Right renal pelvis (tissue), 4 donors: Measurements from ENCODE around the gene TRIM39. TPM values are rescaled to one million over a fixed set of nuclear protein-coding genes. Genes with fewer than 3 reads are reported as not detected.
A peak's percentile ranks its signal among the peaks of the same experiment; 100 is the strongest.

ENCODE experiments used
- DNase-seq, 4 donors: peaks; one replicate each; pipeline ENCODE4 v3.0.0-alpha.2; 2013; ENCODE audit warnings: low read depth in 4 of 4, low spot score in 3 of 4, missing footprints in 1 of 4
- polyA plus RNA-seq, 4 donors: library from polyadenylated mRNA; unstranded; fragments of 120-200 nt; gene quantifications; one replicate each; pipeline ENCODE4 v1.2.1, GENCODE V29; 2013; ENCODE audit not compliant: insufficient read length in 4 of 4

The TRIM39 gene
- polyA plus RNA-seq, 4 donors = 13.1 to 14.1 (median 13.5) TPM

DNA sequence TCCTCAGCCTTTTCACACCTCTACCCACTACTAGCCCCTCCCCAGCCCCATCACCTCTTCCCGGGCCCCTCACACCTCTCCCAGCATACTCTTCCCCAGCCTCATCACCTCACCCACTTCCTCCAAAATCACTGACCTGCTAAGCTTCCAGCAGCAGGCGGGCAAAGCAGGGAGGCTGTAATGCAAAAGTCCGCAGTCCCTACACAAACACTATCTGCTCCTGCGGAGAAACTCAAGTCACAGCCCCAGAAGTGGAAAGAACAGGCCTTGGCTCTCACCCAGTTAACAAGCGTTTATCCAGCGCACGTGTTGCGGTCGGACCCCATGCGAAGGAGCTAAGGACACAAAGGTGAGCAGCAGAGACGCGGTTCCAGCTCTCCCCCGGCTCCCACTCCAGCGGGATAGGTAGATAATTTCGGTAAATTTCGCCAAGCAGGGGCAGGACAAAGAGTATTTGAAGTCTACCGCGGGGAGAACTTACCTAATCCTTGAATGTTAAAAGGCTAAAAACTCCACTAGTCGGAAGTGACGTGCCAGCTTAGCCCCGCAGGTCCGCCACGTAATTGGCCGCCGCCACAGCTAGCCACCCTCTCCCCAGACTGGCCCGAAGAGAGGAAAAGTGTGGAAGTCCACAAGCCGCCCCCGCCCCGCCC lies 728 bp upstream of the TRIM39 start:
- peak; percentile 40 to 77 (median 54) for DNase-seq

DNA sequence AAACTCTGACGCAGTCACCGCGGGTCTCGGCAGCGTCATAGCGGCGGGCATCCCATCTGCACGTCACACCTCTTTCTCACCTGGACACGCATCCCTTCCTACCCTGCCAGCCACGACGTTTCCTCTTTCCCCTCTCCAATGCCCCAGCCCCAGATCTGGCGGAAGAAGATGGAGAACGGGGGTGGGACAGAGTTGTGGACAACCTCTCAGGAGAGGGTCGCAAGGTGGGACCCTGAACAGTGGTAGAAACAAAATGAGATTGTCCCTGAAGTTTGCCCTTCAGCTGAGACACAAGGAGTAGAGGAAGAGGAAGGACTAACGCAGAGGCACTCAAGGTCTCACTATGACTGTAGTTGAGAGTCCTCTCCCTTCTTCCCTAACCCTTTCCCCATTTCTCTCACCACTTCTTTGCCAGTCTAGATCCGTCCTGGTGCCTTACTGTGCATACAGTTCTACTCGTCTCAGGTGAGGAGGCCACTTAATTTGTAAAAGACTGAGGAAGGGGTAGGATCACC lies 562 bp downstream of the TRIM39 start:
- DNase-seq = peak in 3 of 4 donors; percentile 13 to 57 (median 36)

DNA sequence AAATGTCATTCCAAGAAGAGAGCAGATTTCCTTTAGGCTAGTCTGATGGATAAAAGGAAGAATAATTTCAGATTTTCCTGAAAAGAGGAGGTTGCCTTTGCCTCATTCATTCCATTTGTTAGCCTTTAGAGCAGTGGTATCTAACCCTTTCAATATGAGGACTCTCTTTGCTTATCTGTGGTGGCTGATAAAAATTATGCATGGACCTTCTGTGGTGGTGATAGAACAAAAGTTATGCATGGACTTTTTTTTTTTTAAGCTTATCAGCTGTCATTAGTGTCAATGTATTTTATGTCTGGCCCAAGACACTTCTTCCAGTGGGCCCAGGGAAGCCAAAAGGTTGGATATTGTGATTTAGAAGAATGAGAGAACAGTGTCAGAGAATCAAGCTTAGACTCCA lies 1.7 kb downstream of the TRIM39 start:
- no peak for DNase-seq

DNA sequence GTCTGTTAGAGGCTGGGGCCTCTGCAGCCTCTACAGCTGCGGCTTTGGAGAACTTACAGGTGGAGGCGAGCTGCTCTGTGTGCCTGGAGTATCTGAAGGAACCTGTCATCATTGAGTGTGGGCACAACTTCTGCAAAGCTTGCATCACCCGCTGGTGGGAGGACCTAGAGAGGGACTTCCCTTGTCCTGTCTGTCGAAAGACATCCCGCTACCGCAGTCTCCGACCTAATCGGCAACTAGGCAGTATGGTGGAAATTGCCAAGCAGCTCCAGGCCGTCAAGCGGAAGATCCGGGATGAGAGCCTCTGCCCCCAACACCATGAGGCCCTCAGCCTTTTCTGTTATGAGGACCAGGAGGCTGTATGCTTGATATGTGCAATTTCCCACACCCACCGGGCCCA lies 2.6 kb downstream of the TRIM39 start:
- DNase-seq = no peak

DNA sequence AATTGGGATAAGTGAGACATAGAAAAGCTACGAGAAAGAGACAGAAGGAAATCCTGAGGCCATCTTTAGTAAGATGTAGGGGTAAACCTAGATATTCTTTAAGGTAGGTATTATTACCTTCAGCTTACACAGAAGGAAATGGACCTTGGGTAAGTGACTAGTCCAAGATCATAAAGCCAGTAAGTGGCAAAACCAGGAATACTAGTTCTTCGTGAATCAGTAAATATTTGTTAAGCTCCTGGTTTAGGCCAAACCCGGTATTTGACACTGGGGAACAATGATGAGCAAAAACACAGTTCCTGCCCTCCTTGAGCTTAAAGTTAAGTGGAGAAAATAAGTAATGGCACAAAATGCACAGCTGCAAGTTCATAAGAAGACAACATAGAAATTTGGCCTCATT lies 5.3 kb downstream of the TRIM39 start:
- no peak for DNase-seq

DNA sequence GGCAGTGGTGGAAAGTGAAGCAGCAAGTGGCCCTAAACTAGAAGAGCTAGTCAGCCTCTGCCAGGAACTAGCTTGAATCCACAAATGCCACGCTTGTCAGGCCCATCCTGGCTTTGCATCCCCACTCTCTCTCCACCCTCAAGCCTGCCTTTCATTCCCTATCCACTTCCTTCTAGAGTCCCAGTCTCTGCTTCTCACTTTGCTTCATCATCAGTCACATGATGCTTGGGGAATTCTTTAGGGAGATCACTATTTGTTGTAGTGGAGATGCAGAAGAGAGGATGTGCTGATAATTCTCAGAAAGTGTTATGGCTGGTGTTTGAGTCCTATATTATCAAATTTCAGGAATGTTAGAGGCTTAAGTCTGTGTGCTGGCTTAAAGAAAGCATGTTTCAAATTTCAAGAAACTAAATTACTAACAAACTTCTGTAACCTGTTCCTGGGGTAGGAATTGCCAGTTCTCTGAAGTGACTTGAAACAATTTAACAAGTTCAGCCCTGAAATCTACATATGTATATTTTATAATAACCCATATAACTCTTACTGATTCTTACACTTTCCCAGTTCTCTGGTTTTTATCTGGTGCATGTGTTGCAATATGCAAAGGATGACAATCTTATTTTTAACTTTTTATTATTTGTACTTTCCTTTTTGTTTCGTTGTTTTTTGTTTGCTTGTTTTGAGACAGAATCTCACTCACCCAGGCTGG lies 7.5 kb downstream of the TRIM39 start:
- no peak for DNase-seq

DNA sequence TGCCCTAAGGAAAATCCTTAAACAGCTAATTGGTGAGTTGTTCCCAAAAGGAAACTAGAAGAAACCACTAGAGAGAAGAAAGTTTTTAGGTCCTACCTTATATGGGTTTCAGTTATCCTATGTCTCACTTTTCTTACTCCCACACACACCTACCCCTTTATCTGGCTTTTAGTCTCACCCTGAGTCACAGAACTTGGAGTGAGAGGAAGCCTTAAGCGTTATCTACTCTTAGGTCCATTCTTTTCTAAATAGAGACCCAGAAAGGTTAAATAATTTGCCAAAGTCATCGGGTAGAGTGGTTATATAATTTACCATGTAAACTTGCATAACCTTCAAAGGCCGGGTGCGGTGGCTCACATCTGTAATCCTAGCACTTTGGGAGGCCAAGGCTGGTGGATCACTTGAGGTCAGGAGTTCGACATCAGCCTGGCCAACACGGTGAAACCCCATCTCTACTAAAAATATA lies 13.9 kb downstream of the TRIM39 start:
- DNase-seq = no peak

DNA sequence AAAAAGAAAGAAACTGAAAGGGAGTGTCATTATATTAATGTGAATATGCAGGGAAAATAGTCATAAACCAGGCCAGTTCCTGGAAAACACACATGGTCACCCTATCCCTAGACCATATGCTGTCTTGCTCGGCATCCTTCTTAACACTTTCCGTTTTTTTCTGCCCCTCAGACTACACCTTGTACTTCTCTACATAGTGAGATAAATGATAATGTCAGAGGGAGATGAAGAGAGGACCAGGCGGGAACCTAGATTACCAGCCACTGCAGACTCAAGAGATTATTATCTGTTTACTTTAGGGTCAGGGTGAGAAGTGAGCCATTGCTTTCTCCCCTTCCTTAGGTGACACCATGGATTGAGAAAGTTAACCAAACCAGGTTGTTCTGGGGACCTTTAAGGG lies 14.5 kb downstream of the TRIM39 start:
- no peak for DNase-seq

DNA sequence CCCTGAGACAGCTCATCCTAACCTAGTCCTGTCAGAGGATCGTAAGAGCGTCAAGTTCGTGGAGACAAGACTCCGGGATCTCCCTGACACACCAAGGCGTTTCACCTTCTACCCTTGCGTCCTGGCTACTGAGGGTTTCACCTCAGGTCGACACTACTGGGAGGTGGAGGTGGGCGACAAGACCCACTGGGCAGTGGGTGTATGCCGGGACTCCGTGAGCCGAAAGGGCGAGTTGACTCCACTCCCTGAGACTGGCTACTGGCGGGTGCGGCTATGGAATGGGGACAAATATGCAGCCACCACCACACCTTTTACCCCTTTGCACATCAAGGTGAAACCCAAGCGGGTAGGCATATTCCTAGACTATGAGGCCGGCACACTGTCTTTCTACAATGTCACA lies 15.0 kb downstream of the TRIM39 start:
- no peak for DNase-seq

DNA sequence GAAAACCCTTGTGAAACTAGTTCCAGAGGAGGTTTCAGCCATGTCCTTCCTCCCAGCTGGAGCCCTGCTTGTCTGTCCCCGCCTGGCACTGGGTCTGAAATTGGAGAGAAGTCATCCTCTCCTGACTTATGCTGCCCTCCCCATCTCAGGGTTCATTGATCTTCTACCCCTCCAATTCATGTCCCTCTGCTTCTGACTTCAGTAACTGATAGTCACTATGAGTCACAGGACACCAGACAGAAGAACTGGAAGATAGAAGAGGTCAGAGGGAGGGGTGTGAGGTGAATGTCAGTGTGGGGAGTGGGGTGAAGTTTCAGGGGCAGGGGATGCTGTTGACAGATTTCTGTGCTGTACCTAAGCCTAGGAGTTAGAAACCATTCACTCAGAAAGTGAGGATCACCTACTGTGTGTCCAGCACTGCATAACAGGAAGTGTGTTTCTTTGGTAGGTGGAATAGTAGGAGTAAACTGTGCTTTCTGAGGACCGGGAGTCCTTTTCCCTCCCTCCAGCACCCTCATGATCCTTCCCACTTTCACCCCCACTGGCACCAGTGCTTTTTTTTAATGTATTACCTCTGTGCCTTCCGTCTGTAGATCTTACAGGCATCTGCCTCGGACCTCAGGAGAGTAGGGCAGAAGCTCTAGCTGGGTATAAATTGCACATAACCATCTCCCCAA lies 17.6 kb downstream of the TRIM39 start:
- DNase-seq = no peak

DNA sequence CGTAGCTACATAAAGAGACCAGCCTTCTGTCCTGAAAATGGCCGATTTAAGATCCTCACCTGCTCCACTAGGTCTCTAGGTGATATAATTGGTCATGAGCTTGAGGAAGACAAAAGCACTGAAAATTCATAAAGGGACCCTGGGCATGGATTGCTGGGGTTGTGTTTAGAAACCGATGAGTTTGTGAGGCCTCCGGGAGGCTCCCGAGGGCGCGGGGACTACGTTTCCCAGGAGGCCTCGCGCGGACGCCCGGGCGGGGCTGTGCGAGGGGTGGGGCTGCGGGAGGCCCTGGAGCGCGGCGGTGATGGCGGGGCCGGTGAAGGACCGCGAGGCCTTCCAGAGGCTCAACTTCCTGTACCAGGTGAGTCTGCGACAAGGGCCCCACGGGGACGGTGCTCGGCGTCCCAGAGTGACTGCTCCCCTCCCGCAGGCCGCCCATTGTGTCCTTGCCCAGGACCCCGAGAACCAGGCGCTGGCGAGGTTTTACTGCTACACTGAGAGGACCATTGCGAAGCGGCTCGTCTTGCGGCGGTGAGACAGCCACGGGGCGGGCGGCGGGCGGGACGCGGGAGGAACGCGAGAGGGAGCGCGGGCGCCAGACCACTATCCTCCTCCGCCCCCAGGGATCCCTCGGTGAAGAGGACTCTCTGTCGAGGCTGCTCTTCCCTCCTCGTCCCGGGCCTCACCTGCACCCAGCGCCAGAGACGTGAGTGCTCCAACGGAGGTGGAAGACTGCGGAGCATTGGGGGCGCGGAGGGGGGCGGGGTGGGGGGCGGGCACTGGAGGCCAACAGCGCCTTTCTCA lies 18.3 kb downstream of the TRIM39 start, which contains the start of gene RPP21:
Gene RPP21 (plus strand): TSS at position 289 of the 804 bp plus-strand sequence. CDS start 16 bp downstream, at position 305.
- peak; percentile 59 to 71 (median 65) for DNase-seq

DNA sequence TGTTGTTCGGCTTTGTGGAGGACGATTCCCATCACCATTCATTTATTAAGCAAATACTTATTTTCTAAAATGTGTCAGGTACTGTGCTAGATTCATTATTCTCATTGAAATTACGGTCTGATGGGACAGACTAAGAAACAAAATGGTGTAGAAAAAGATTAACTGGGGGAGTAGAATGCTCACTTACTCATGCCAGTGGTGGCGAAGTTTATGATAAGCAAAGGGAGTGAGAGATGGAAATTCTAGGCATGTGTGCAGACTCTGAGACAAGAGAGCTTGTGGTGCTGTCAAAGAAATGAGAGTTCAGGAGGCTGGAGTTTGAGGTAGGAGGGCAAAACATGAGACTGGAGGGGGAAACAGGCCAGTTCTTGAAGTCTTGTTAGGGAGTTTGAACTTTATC lies 19.1 kb downstream of the TRIM39 start:
- DNase-seq = no peak

DNA sequence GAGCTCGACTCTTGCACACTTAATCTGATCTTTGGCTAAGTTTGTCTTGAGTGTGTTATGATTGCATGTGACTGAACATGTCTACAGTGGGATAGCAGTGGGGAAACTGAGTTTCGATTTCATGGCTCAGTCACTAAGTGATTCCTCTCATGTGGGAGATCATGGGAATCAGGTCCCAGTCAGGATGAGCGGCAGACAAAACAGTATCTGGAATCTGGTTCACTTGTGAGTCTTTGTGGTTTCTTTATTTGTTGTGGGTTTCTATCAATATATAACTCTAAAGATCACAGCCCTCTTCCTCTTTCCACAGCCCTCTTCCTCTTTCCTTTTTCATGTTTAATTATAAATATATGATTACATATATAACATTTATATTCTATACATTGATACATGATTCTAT lies 22.2 kb downstream of the TRIM39 start:
- DNase-seq = no peak

DNA sequence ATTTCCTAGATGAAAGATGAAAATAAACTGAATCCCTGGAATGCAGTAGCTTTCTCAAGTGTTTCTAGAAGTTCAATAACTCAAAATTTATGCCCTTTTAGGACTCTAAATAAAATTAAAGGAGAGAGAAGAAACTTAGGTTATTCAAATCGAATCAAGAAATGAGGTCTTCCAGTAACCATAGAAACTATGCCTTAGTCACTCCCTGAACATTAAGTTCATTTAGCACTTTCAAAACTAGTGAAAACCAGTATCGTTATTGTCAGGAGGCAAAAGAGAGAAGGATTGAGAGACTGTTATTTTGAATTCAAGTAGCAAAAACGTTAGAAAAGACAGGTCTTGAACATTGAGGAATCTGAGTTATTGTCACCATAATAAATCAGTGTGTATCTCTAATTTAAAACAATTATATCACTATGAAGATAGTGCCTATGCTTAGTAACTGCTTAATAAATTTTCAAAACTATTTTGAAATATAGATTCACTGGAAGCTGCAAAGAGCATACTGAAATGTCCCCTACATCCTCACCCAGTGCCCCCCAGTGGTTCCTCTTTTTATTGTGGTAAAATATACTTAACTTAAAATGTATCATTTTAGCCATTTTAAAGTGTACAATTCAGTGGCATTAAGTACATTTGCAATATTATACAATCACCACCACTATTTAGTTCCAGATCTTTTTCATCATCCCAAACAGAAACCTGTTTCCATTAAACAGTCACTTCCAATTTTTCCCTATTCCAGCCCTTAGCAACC lies 22.9 kb downstream of the TRIM39 start:
- no peak for DNase-seq

DNA sequence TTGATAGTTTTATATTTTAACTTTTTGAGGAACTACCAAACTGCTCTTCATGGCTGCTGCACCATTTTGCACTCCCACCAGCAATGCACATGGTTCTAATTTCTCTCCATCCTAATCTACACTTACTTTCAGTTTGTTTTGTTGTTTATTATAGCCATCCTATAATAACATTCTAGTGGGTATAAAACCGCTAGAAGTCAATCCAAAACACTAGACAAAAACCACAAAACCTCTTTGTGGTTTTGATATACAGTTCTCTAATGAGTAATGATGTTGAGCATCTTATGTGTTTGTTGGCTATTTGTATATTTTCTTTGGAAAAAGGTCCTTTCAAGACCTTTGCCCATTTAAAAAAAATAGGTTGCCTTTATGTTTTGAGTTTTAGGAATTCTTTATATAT lies 23.8 kb downstream of the TRIM39 start:
- no peak for DNase-seq

DNA sequence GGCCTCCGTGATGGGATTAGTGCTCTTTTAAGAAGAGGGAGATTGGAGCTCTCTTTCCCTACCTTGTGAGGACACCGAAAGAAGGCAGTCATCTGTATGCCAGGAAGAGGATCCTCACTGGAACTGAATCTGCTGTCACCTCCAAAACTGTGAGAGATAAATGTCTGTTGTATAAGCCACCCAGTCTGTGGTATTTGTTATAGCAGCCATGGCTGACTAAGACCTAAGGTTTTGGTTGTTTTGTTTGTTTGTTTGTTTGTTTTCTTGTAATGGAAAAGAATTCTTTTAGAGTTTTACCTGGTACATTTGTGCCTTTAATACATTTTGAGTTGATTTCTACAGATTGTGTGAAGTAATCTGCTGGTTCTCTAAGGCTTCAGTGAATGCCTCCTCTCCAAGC lies 25.8 kb downstream of the TRIM39 start:
- DNase-seq = no peak

DNA sequence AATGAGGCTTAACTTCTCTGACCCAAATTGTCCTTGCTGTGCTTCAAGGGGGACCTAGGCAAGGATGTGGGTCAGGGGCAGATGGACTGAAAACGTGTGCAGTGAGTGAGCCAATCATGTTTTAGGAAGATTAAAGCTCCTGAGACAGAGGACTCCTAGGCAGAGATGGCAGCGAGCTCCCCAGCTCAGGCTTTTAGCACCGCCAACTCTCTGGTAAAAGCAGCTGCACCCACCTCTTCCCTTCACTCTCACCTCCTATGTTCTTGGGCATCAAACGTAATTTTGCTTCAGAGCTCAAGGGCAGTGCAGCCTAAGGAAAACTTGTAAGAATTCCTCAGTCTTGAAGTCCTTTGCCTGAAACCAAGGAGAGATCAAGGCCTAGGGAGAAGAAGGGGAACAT lies 28.6 kb downstream of the TRIM39 start:
- no peak for DNase-seq

DNA sequence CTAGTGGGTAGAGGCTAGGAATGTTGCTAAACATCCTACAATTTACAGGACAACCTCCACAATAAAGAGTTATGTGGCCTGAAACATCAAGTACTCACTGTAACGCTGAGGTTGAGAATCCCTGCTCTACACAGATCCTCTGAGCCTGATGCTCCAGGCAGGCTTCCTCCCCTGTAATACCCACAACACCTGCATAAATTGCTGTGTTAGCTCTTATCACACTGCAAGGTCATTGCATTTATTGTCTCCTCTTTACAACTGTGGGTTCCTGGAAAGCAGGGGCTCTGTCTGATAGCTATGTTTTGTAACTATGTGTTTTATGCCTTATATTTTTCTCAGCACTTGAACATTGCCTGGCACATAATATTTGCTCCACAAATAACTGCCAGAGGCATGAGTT lies 29.8 kb downstream of the TRIM39 start:
- DNase-seq = no peak

DNA sequence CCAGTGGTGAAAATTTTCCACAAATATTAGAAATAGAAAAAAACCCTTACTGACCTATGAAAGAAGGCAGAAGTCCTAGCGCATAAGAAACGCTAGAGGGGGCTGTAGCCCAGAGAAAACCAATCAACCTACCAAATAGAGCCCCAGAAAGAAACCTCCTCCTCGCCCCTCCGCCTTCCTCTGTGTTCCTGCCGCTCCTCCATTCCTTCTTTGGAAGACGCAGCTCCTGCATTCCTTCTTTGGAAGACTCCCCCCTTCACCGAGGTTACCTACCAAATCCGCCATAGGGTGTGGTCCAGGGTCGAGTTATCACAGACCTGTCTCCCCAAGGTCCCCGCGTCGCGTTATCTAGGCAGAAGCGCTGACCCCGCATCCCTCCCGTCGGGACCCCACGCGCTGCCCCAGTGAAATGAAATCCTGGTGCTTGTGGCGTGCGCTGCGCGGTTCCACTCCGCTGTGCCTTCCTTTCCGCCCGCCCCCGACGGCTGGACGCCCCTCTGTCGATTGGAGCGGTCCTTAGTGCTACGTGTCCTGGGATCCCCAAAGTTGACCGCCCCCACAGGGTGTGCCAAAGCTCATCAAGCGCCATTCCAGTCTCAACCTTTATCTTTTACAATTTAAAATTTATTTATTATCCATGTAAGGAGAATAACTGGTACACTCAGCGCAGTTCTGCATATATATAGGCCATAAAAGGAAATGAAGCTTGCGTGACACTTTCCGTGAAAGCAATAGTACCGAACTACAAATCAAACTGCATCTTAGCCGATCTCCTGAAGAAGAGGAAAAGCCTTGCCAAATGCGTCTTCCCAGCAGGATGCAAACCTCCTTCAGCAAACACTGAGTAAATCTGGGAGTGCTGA lies 31.2 kb downstream of the TRIM39 start:
- DNase-seq = peak; percentile 28 to 42 (median 33)
